NB4 (cell line): ENCODE data around the gene ADAMTS12.

ENCODE experiments used
- DNase-seq: peaks from one replicate; pipeline ENCODE4 v3.0.0; 2010; ENCODE audit warnings: low read depth
- H3K4me3 ChIP-seq: one replicate; pipeline ENCODE4 v1.5.1; 2011; ENCODE audit warnings: mild to moderate bottlenecking, low read depth, low read length, moderate library complexity
- MYC ChIP-seq: IDR thresholded peaks from 2 replicates; pipeline ENCODE4 v1.6.1; 2011; ENCODE audit warnings: low read depth, low read length
- POLR2A ChIP-seq: IDR thresholded peaks from 2 replicates; pipeline ENCODE4 v1.6.1; 2011; ENCODE audit warnings: mild to moderate bottlenecking; ENCODE audit not compliant: insufficient read length; ENCODE audit errors: extremely low read depth
- TF ChIP-seq, protein P1 (sequence below): IDR thresholded peaks from one replicate; pipeline ENCODE4 v1.5.1; 2012; ENCODE audit warnings: low read depth, low read length
- TF ChIP-seq, protein P2 (sequence below): IDR thresholded peaks from 2 replicates; pipeline ENCODE4 v1.6.1; 2011; ENCODE audit warnings: low read depth, low read length

Gene ADAMTS12

DNA sequence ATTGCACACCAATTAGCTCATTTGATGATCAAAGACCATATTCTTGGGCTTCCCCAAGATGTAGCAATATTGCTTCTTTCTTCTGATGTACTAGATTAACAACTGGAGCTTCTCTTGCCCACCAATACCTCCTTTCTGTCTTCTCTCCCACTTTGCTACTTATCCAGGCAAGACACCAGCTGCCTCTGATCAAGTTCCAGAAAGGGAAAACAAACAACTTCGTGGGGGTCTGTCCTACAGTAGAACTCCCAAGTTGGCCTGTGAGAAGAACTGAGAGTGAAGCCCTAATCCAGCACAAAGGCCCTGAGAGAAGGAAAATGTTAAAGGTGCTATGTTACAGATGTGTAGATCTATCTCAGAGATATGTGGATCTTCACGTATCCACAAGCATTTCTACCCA lies 44.9 kb downstream of the ADAMTS12 start:
- no peak overlapping the region for H3K4me3 ChIP-seq
- no peak for DNase-seq
- TF ChIP-seq, protein P1, sequence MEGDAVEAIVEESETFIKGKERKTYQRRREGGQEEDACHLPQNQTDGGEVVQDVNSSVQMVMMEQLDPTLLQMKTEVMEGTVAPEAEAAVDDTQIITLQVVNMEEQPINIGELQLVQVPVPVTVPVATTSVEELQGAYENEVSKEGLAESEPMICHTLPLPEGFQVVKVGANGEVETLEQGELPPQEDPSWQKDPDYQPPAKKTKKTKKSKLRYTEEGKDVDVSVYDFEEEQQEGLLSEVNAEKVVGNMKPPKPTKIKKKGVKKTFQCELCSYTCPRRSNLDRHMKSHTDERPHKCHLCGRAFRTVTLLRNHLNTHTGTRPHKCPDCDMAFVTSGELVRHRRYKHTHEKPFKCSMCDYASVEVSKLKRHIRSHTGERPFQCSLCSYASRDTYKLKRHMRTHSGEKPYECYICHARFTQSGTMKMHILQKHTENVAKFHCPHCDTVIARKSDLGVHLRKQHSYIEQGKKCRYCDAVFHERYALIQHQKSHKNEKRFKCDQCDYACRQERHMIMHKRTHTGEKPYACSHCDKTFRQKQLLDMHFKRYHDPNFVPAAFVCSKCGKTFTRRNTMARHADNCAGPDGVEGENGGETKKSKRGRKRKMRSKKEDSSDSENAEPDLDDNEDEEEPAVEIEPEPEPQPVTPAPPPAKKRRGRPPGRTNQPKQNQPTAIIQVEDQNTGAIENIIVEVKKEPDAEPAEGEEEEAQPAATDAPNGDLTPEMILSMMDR = no peak
- TF ChIP-seq MYC (no peak), POLR2A (no peak)
- TF ChIP-seq, protein P2, sequence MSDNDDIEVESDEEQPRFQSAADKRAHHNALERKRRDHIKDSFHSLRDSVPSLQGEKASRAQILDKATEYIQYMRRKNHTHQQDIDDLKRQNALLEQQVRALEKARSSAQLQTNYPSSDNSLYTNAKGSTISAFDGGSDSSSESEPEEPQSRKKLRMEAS = no peak

DNA sequence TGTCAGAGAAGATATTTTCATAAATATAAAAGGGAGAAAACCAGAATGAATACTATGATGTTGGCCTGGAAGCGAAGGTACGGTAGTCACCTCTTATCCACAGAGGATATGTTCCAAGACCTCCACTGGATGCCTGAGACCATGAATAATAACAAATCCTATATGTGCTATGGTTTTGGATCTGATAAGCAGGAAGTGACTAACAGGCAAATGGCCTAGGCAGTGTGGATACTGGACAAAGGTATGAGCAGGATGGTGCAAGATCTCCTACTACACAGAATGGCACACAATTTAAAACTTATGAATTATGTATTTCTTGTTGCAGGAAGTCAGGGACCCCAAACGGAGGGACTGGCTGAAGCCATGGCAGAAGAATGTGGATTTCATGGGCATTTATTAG lies 48.2 kb downstream of the ADAMTS12 start:
- TF ChIP-seq, protein P1 = no peak
- TF ChIP-seq, protein P2 = no peak
- TF ChIP-seq MYC = no peak
- TF ChIP-seq POLR2A = no peak
- no peak overlapping the region for H3K4me3 ChIP-seq
- DNase-seq = no peak

DNA sequence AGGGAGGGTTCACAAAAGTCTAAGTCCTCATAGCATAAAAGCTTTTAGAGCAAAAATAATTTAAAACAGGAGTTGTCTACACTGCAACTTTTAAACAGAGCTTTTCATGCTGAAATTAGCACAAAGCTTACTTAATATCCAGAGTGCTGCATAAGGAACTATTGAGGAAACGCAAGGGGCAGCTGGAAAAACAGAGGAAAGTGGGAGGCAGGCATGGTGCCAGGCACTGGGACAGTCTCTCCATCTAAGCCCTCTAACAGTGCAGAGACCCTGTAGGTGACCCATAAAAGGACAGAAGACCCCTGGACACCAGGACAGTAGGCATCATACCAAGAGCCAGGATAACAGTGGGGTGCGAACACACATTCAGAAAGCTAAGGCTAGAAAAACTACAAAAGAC lies 49.3 kb downstream of the ADAMTS12 start:
- DNase-seq = no peak
- H3K4me3 ChIP-seq = no peak overlapping the region
- TF ChIP-seq, protein P2 = no peak
- TF ChIP-seq MYC (no peak), POLR2A (no peak)
- TF ChIP-seq, protein P1 = no peak

DNA sequence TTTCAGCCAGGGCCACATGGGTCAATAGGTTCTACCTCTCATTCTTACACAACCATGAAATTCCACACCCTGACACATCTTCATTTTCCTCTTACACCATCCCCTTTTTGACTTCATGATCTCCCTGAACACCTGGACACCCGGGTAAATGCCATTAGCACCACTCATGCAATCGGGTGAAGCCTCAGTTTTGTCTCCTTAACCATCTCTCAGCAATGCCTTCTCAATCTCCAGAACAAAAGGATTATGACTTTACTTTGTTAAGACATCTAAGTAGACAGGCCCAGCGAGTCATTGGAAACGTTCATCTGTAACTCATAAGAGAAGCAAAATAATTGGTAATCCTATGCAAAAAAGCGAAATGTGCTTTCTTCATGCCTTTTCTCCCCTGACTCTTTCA lies 49.9 kb downstream of the ADAMTS12 start:
- TF ChIP-seq, protein P2 = no peak
- TF ChIP-seq MYC = no peak
- TF ChIP-seq, protein P1 = no peak
- no peak for TF ChIP-seq POLR2A
- no peak for DNase-seq

DNA sequence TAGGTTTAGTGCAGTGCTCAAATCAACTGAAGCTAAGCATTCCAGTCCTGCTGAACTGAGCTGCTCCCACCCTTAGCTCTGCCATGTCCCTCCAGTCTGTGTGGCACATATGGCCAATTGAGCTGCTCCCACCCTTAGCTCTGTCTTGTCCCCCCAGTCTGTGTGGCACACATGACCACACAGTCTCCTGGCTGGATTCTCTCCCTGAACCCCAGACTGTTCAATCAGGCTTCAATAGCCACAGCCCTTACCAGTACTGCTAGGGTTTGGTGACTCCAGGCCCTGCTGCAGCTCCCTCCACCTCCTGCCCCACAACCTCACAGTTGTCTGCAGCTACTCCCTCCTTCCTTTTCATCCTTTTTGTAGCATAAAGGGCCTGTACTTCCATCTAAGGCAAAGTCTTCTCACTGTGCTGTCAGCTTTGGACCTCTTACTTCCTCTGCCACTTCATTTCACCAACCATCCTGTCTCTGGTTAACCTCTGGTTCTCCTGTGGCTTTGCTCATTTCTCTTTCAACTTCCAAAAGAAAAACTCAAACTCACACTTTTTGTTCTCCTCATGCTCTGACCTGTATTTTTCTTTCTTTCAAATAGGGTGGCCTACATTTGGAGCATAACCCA lies 50.8 kb downstream of the ADAMTS12 start:
- TF ChIP-seq, protein P1 = no peak
- TF ChIP-seq, protein P2 = no peak
- TF ChIP-seq MYC = no peak
- no peak for TF ChIP-seq POLR2A
- no peak for DNase-seq
- H3K4me3 ChIP-seq = no peak overlapping the region

More for the DNA sequence above, 49.9 kb downstream of the ADAMTS12 start:
- H3K4me3 ChIP-seq = no peak overlapping the region
